Measurements from ENCODE around the gene ZNF581.

Gene ZNF581

GRCh38 chr19:55643003-55643886 is at the start of gene ZNF581:
Gene ZNF581, plus strand, starts transcription at chr19:55643649. Its CDS starts 923 bp downstream, at chr19:55644572.
- DNase-seq (ENCODE audit: insufficient read length, low spot score) (peak; percentile 100), FAIRE-seq (no peak)
- TF ChIP-seq POLR2A (IDR thresholded peaks at IDR 0.05; ENCODE audit: low read depth, low read length) = peak; percentile 45

DNA sequence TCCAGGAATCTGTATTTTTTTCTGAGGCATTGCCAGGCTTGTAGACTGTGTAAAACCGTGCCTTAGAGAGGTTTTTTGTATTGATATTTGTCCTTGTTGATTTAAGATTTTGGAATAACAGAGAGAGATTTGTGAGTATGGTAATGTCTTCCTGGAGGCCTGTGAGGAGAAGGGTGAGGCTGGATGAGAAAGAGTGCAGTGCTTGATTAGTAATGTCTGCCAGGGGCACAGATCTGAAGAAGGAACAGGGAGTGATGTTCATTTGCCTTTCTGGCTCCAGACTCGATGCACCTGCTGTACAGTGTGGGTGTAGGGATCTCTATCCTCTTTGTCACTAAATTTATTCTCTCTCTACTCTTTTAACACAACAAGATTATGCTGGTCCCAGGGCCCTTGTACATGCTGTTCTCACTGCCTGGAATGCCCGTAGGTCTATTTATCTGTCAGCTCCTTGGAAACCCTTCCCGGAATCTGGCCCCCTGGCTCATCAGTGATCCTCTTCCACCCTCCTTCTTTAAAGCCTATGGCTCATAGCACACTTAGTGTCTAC is 48.4 kb upstream of the ZNF581 start:
- TF ChIP-seq POLR2A (IDR thresholded peaks at IDR 0.05; ENCODE audit: low read depth, low read length) = no peak
- FAIRE-seq (no peak), DNase-seq (ENCODE audit: insufficient read length, low spot score) (no peak)

GRCh38 chr19:55596304-55596703 is 47.1 kb upstream of the ZNF581 start:
- DNase-seq (ENCODE audit: insufficient read length, low spot score) (no peak), FAIRE-seq (no peak)
- TF ChIP-seq POLR2A (IDR thresholded peaks at IDR 0.05; ENCODE audit: low read depth, low read length) = no peak

DNA sequence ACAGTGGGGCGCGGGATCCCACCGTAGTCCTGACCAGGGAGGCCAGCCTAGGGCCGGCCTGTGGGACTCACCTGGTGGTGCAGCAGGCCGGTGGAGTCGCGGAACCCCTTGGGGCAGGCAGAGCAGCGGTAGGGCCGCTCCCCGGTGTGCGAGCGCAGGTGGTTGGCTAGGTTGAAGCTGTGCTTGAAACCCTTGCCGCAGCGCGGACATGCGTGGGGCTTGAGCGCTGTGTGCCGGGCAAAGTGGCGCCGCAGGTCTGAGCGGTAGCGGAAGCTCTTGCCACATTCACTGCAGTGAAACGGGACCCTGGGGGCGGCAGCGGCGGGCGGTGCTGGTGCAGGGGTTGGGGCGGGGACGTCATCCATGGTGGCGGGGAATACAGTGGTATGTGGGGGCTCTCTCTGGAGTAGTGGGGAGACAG is 45.9 kb upstream of the ZNF581 start:
- TF ChIP-seq POLR2A (IDR thresholded peaks at IDR 0.05; ENCODE audit: low read depth, low read length) = no peak
- FAIRE-seq (no peak), DNase-seq (ENCODE audit: insufficient read length, low spot score) (no peak)

DNA sequence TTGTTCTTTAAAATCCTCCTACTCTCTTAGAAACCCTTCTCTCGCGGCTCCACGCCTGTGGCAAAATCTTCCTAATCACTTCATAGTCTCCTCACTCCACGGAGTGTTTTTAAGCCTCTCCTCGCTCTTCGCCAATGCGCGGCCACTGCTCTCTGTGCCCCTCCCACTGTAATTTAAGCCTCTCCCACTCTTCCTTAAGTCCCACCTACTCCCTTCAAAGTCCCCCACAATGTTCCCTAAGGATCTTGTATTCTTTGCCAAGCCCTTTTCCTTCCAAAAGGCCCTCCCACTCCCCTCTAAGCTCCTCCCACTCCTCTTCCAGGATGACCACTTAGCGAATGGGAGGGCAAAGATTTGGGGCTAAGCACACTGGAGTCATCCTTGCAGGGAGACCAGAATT is 45.4 kb upstream of the ZNF581 start:
- DNase-seq (ENCODE audit: insufficient read length, low spot score) (no peak), FAIRE-seq (no peak)
- TF ChIP-seq POLR2A (IDR thresholded peaks at IDR 0.05; ENCODE audit: low read depth, low read length) = no peak

DNA sequence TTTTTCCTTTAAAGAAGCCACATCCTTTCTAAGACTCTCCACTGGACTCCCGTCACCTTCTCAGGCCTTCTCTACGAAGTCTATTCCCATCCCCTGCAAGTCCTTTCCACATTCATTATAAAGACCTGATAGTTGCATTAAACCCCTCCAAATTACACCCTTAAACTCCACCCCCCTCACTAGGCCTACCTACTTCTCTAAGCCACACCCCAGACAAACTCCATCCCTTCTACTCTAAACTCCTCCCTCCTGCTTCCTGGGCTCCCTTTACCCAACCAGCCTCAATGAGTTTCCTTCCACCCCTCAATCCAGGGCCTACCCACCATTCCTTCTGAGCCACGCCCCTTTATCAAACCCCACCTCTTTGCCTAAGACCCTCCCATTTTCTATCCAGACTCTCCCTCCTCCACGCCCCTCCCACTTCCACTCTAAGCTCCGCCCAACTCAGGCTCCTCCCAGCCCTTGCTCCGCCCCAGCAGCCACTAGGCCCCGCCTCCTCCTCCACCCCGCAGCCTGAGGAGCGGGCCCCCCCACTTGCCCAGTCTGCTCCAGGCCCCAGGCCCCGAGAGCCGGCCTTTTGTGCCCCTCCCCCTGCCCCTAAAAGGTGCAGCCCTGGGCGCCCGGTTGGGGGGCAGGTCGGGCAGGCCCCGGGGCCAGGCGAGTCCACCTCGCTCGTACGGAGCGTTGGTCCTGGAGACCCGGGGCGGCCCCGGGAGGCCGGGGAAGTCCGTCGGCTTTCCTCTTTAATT is 44.6 kb upstream of the ZNF581 start:
- DNase-seq (ENCODE audit: insufficient read length, low spot score) (peak; percentile 98), FAIRE-seq (peak; percentile 23)
- TF ChIP-seq POLR2A (IDR thresholded peaks at IDR 0.05; ENCODE audit: low read depth, low read length) = no peak; the same call in 1 of the 2 replicates

GRCh38 chr19:55599468-55599841 is 44.0 kb upstream of the ZNF581 start, which contains the start of gene FIZ1:
Gene FIZ1, minus strand, starts transcription at chr19:55599517. Its CDS starts 1,652 bp downstream, at chr19:55597865.
- peak; percentile 98 for DNase-seq (ENCODE audit: insufficient read length, low spot score)
- no peak for FAIRE-seq
- TF ChIP-seq POLR2A (IDR thresholded peaks at IDR 0.05; ENCODE audit: low read depth, low read length) = peak; percentile 53

DNA sequence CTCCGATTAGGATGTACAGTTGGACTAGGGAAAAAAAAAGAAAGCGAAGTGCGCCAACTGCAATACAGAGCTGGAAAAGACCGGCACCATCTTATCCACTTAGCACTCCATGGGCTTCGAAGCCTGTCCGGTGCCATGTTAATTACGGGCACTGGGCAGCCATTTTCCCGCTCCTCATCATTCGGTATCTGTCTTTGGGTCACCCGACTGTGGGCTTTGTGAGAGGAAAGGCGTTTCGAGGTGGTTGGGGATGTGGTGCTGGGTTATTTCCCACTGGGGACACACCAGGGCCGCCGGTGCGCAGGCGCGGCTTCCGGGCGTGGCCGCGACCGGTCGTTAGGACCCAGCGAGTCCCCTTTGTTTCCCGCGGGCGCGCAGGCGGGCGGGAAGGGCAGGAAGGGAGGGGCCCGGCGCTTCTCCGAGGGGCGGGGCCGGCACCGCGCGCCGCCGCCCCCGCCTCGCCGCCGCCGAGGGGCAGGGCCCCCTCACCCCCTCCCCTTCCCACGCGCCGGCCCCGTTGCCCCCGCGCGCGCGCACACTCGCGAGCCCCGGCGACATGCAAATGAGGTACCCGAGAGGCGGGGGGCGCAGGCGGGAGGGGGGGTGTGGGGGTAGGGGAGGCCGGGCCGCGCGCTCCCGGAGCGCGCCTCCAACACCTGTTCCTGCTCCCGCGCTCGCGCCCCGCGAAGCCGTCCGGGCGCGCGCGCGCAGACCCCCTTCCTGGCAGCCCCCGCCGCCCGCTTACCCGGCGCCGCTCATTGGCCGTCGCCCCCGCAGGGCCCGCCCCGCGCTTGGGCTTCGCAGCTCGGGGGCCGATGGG is 43.4 kb upstream of the ZNF581 start, which contains the start of gene ZNF524:
Gene ZNF524 (plus strand): TSS at position 447 of the 820 bp plus-strand sequence. CDS start 1,825 bp downstream, outside the sequence.
- no peak for FAIRE-seq
- DNase-seq (ENCODE audit: insufficient read length, low spot score) = peak; percentile 93
- TF ChIP-seq POLR2A (IDR thresholded peaks at IDR 0.05; ENCODE audit: low read depth, low read length) = peak; percentile 66

DNA sequence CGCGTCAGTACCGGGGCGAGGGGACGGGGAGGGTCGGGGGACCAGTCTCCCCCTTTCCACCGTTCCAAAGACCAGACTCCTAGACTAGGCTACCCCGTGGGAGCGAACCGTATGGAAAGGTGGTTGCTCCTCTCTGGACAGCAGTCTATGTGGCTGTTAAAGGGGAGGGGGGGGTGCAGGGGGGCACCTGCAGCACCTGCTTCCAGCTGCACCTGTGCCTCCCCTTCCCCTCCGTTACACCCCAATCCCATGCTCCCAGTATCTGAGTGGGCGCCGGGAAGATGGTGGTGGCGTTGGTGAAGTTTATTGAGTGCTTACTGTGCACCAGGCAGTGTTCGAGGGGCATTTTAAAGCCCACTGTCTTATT is 42.8 kb upstream of the ZNF581 start:
- FAIRE-seq = no peak
- TF ChIP-seq POLR2A (IDR thresholded peaks at IDR 0.05; ENCODE audit: low read depth, low read length) = 0 out of 2 replicates have a peak, but pooled peaks have one; percentile 24
- peak; percentile 75 for DNase-seq (ENCODE audit: insufficient read length, low spot score)

GRCh38 chr19:55601084-55601483 is 42.4 kb upstream of the ZNF581 start:
- no peak for TF ChIP-seq POLR2A (IDR thresholded peaks at IDR 0.05; ENCODE audit: low read depth, low read length)
- no peak for FAIRE-seq
- DNase-seq (ENCODE audit: insufficient read length, low spot score) = no peak

GRCh38 chr19:55602104-55603001 is 41.1 kb upstream of the ZNF581 start:
- DNase-seq (ENCODE audit: insufficient read length, low spot score) (no peak), FAIRE-seq (no peak)
- no peak for TF ChIP-seq POLR2A (IDR thresholded peaks at IDR 0.05; ENCODE audit: low read depth, low read length)

DNA sequence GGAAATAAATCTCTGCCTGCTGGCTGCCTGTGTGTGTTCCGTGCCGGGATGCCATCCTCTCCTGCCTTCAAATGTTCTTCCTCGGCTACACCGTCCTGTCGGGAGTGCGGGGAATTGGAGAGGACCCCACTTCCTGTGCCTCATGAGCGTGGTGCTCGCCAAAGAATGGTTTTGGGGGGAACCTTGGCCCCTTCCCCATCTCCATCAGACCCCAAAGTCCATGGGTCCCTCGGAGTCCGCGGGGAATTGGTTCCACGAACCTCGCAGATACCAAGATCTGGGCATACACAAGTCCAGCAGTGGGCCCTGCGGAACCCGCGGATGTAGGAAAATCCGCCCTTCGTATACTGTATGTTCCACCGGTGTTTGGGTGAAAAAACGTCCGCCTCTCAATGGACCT is 40.3 kb upstream of the ZNF581 start:
- DNase-seq (ENCODE audit: insufficient read length, low spot score) = no peak

More for the DNA sequence above, 40.3 kb upstream of the ZNF581 start:
- no peak for FAIRE-seq
- TF ChIP-seq POLR2A (IDR thresholded peaks at IDR 0.05; ENCODE audit: low read depth, low read length) = no peak
